Smooth muscle cell of trachea (primary cell): ENCODE measurements around the gene TBC1D3C. TPM values are rescaled to one million over a fixed set of nuclear protein-coding genes. Genes with fewer than 3 reads are reported as not detected.

Experiments used
- total RNA-seq: library from RNA; depleted of rRNA; stranded (reverse); fragments of >200 nt; gene quantifications from 2 replicates; pipeline ENCODE4 v1.2.1, GENCODE V29; 2014

The TBC1D3C gene
- total RNA-seq, result not detected in 2 replicates

GRCh38 chr17:38068534-38068933 lies at the start of gene TBC1D3C:
TBC1D3C (minus strand) TSS chr17:38068634; CDS start chr17:38067066, 1,568 bp downstream.

Other genes with a start within 250 kb of the TBC1D3C start
- gene TBC1D3K, start 144.2 kb downstream of the TBC1D3C start, total RNA-seq, result not detected in 2 replicates
- 6.7 and 7.8 TPM in 2 replicates for gene TBC1D3L, start 79.6 kb downstream of the TBC1D3C start, total RNA-seq
- 0.17 TPM in 1 of 2 replicates, not detected in the other for gene TBC1D3D, start 64.7 kb downstream of the TBC1D3C start, total RNA-seq
- not detected in 2 replicates for gene TBC1D3E, start 59.3 kb upstream of the TBC1D3C start, total RNA-seq
- gene TBC1D3, start 123.9 kb upstream of the TBC1D3C start, total RNA-seq, result not detected in 2 replicates
- gene MRPL45, start 228.5 kb upstream of the TBC1D3C start, total RNA-seq, result 33.9 and 38.4 TPM in 2 replicates